Effector memory CD8-positive, alpha-beta T cell (primary cell): ENCODE results near the gene ATXN7L3.

Source experiments
- ATAC-seq: fragments of 150-1000 bp; cut with Tn5 transposase; replicated peaks from 2 replicates; pipeline ENCODE4 v1.10.0; 2021; ENCODE audit warnings: mild to moderate bottlenecking, moderate library complexity
- DNase-seq, 3 experiments: peaks; one replicate each; pipeline ENCODE4 v3.0.0; 2021
- H3K27ac Mint-ChIP-seq, 2 donors: one replicate each; pipeline ENCODE4 v1.8.0; 2022; ENCODE audit warnings: mild to moderate bottlenecking in 2 of 2, mixed read lengths in 2 of 2, moderate library complexity in 2 of 2
- H3K27me3 Mint-ChIP-seq, 2 donors: one replicate each; pipeline ENCODE4 v1.8.0; 2022; ENCODE audit warnings: mixed read lengths in 2 of 2
- H3K36me3 Mint-ChIP-seq: one replicate; pipeline ENCODE4 v1.8.0; 2022; ENCODE audit warnings: mild to moderate bottlenecking, moderate library complexity, mixed read lengths; ENCODE audit not compliant: insufficient read depth
- H3K4me1 Mint-ChIP-seq, 2 donors: one replicate each; pipeline ENCODE4 v1.8.0; 2022; ENCODE audit warnings: low read depth in 2 of 2, mixed read lengths in 2 of 2
- H3K4me3 Mint-ChIP-seq, 2 donors: one replicate each; pipeline ENCODE4 v1.8.0; 2022; ENCODE audit warnings: mild to moderate bottlenecking in 2 of 2, mixed read lengths in 2 of 2, moderate library complexity in 2 of 2
- H3K9me3 Mint-ChIP-seq, 2 donors: one replicate each; pipeline ENCODE4 v1.8.0; 2022; ENCODE audit warnings: mixed read lengths in 2 of 2

Gene ATXN7L3

DNA sequence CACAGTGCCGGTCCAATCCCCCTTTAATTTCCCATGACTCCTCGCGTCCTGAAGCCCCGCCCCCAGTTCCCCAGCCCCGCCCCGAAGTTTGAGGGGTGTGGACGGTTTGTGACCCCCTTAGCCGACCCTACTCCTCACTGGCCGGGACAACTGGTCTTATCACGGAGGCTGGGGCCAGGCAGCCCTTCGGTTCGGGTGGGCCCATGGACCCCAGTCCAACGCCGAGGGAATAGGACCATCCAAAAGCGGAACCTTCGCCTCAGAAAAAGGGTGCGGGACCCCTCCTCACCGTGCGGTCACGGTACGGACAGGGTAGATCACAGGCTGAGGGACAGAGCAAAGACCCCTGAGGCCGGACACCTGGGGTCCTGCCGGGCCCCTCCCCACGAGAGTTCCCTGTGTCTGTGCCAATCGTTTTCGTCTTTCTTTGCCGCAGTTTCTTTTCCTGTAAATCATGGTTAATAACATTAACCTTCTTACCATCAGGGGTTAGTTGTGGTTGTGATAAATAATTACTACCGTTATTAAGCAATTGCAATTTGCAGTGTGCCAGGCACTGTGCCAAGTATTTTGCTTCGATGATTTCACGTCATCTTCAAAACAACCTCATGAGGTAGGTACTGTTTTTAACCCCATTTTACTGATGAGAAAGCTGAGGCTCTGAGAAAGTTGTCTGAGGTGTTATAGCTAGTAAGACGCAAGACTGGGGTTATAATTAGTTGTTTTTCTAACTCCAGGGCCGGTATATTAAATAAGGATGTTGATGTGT is 12.4 kb downstream of the ATXN7L3 start:
- peak; percentile 56 for ATAC-seq
- H3K9me3 Mint-ChIP-seq: no peaks in the 10 kb centered on the region
- peaks cover 29 to 30% of the 10 kb centered on the region in 2 donors for H3K4me1 Mint-ChIP-seq
- H3K4me3 Mint-ChIP-seq: peak overlapping the region; percentile 98 to 99
- H3K27ac Mint-ChIP-seq: peak overlapping the region; percentile 98 to 100
- peak; percentile 38 to 52 (median 40) for DNase-seq
- H3K36me3 Mint-ChIP-seq: peaks cover 49% of the 10 kb centered on the region
- H3K27me3 Mint-ChIP-seq: no peaks in the 10 kb centered on the region

GRCh38 chr17:44186307-44187130 is 13.2 kb downstream of the ATXN7L3 start, which contains the start of gene TMUB2:
Gene TMUB2, plus strand, starts transcription at chr17:44186972. Its CDS starts 737 bp downstream, at chr17:44187709.
- Mint-ChIP-seq H3K27me3 (no peaks in the 10 kb centered on the region), H3K9me3 (no peaks in the 10 kb centered on the region)

DNA sequence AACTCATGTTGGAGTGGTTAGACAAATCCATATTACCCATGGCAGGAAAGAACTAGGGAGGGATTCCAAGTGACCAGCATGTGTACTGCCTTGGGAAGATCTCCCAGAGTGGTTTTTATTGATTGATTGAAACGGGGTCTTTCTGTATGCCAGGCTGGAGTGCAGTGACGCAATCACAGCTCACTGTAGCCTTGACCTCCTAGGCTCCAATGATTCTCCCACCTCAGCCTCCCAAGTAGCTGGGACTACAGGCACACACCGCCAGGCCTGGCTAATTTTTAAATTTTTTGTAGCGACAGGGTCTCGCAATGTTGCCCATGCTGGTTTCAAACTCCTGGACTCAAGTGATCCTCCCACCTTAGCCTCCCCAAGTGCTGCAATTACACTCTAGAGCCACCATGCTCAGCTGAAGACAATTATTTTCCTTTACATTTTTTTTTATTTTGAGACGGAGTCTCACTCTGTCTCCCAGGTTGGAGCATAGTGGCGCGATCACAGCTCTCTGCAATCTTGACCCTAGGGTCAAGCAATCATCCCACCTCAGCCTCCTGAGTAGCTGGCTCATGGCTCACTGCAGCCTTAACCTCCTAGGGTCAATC is 15.4 kb downstream of the ATXN7L3 start:
- H3K4me1 Mint-ChIP-seq: peaks cover 29 to 31% of the 10 kb centered on the region in 2 donors
- H3K4me3 Mint-ChIP-seq: no peak overlapping the region

More at GRCh38 chr17:44186307-44187130, 13.2 kb downstream of the ATXN7L3 start, which contains the start of gene TMUB2:
- peaks cover 32 to 35% of the 10 kb centered on the region in 2 donors for H3K4me1 Mint-ChIP-seq
- H3K36me3 Mint-ChIP-seq: peaks cover 53% of the 10 kb centered on the region
- ATAC-seq (peak; percentile 87), DNase-seq (peak; percentile 99 to 100 (median 100))
- peak within 1 kb of the TSS; percentile 98 to 100 for H3K27ac Mint-ChIP-seq
- peak within 1 kb of the TSS; percentile 98 to 99 for H3K4me3 Mint-ChIP-seq

DNA sequence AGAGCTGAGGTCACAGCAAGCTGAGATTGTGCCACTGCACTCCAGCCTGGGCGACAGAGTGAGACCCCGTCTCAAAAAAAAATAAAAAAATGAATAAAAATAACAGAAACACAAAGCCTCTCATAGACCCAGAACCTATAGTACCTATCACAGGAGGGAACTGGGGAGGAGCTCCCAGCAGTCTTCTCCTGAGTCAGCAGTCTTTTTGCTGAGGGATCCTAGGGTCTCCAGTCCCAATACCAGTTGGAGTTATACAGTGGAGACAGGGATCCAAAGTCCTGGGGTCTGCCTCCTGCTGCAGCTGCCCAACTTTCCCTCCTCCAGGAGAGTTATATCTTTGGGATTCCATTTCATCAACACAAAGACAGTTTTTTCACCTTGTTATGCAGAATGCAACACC is 16.7 kb downstream of the ATXN7L3 start:
- Mint-ChIP-seq H3K4me1 (peaks cover 28 to 36% of the 10 kb centered on the region in 2 donors), H3K9me3 (no peaks in the 10 kb centered on the region), H3K27me3 (no peaks in the 10 kb centered on the region), H3K27ac (no peak overlapping the region), H3K36me3 (peaks cover 37% of the 10 kb centered on the region), H3K4me3 (no peak overlapping the region)
- no peak for DNase-seq
- ATAC-seq: no peak

More for the DNA sequence above, 15.4 kb downstream of the ATXN7L3 start:
- no peak for DNase-seq
- peak overlapping the region; percentile 98 to 100 for H3K27ac Mint-ChIP-seq
- no peaks in the 10 kb centered on the region for H3K9me3 Mint-ChIP-seq
- H3K36me3 Mint-ChIP-seq: peaks cover 38% of the 10 kb centered on the region
- ATAC-seq: no peak
- H3K27me3 Mint-ChIP-seq: no peaks in the 10 kb centered on the region

- Mint-ChIP-seq H3K9me3 (no peaks in the 10 kb centered on the region), H3K27me3 (no peaks in the 10 kb centered on the region), H3K4me1 (peaks cover 7 to 11% of the 10 kb centered on the region in 2 donors), H3K27ac (no peak overlapping the region), H3K4me3 (no peak overlapping the region), H3K36me3 (peaks cover 27% of the 10 kb centered on the region)
- no peak for ATAC-seq
- DNase-seq: no peak
Observed at GRCh38 chr17:44178133-44178532, 21.6 kb downstream of the ATXN7L3 start.

DNA sequence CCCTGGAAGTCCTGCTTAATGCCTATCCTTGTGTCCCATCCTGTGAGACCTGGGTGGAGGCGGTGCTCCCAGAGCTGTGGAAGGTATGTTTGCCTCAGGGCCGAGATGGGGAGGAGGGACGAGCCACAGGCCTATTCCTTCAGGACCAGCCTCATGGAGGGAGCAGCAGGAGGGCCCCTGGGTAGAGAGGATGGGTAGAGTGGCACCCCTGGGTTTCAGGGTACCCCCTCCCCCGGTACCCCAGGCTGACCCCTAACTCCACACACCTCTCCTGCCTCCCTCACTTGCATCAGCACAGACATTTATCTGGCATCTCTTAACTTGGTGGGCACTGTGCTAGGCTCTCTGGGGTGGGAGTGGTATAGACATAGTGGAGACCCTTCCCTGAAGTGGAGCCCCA is 22.0 kb downstream of the ATXN7L3 start:
- Mint-ChIP-seq H3K36me3 (peaks cover 29% of the 10 kb centered on the region), H3K27me3 (no peaks in the 10 kb centered on the region), H3K9me3 (no peaks in the 10 kb centered on the region), H3K27ac (peak overlapping the region in 1 of 2 donors; percentile 25), H3K4me3 (no peak overlapping the region), H3K4me1 (peaks cover 7 to 11% of the 10 kb centered on the region in 2 donors)
- ATAC-seq: no peak
- DNase-seq: no peak

- Mint-ChIP-seq H3K4me1 (peaks cover 5 to 8% of the 10 kb centered on the region in 2 donors), H3K9me3 (no peaks in the 10 kb centered on the region), H3K4me3 (no peak overlapping the region), H3K27me3 (no peaks in the 10 kb centered on the region), H3K36me3 (peaks cover 28% of the 10 kb centered on the region), H3K27ac (peak overlapping the region in 1 of 2 donors; percentile 25)
- no peak for DNase-seq
- ATAC-seq: no peak
Observed at GRCh38 chr17:44176671-44177501, 22.8 kb downstream of the ATXN7L3 start.

- Mint-ChIP-seq H3K4me1 (peaks cover 3 to 6% of the 10 kb centered on the region in 2 donors), H3K4me3 (no peak overlapping the region), H3K9me3 (no peaks in the 10 kb centered on the region), H3K36me3 (peaks cover 22% of the 10 kb centered on the region), H3K27ac (no peak overlapping the region), H3K27me3 (no peaks in the 10 kb centered on the region)
- no peak for ATAC-seq
- DNase-seq: no peak
Observed at GRCh38 chr17:44176257-44176656, 23.4 kb downstream of the ATXN7L3 start.

- H3K27ac Mint-ChIP-seq: peak overlapping the region; percentile 46 to 66
- DNase-seq: no peak
- peaks cover 22% of the 10 kb centered on the region for H3K36me3 Mint-ChIP-seq
- no peaks in the 10 kb centered on the region for H3K27me3 Mint-ChIP-seq
- no peak overlapping the region for H3K4me3 Mint-ChIP-seq
- no peak for ATAC-seq
- peaks cover 3 to 6% of the 10 kb centered on the region in 2 donors for H3K4me1 Mint-ChIP-seq
- H3K9me3 Mint-ChIP-seq: no peaks in the 10 kb centered on the region
Observed at GRCh38 chr17:44174427-44174826, 25.3 kb downstream of the ATXN7L3 start.

- Mint-ChIP-seq H3K9me3 (no peaks in the 10 kb centered on the region), H3K4me3 (no peak overlapping the region), H3K27me3 (no peaks in the 10 kb centered on the region), H3K4me1 (peaks cover 8 to 11% of the 10 kb centered on the region in 2 donors), H3K36me3 (peaks cover 17% of the 10 kb centered on the region), H3K27ac (peak overlapping the region in 1 of 2 donors; percentile 4)
- no peak for DNase-seq
- ATAC-seq: no peak
Observed at GRCh38 chr17:44171931-44172455, 27.7 kb downstream of the ATXN7L3 start.

GRCh38 chr17:44170499-44171201 is 29.0 kb downstream of the ATXN7L3 start, which contains the start of gene ASB16:
Gene ASB16, plus strand, starts transcription at chr17:44170704. Its CDS starts 86 bp downstream, at chr17:44170790.
- Mint-ChIP-seq H3K27me3 (no peaks in the 10 kb centered on the region), H3K27ac (peak within 1 kb of the TSS; percentile 49 to 65), H3K4me3 (no peak within 1 kb of the TSS), H3K4me1 (peaks cover 8 to 11% of the 10 kb centered on the region in 2 donors), H3K9me3 (no peaks in the 10 kb centered on the region), H3K36me3 (peaks cover 14% of the 10 kb centered on the region)
- DNase-seq (no peak), ATAC-seq (no peak)

GRCh38 chr17:44170135-44170498 is 29.6 kb downstream of the ATXN7L3 start:
- Mint-ChIP-seq H3K36me3 (peaks cover 13% of the 10 kb centered on the region), H3K4me1 (peaks cover 8 to 11% of the 10 kb centered on the region in 2 donors), H3K27ac (peak overlapping the region in 1 of 2 donors; percentile 65), H3K27me3 (no peaks in the 10 kb centered on the region), H3K4me3 (no peak overlapping the region), H3K9me3 (no peaks in the 10 kb centered on the region)
- ATAC-seq (no peak), DNase-seq (no peak)
